NCI-H446 (cell line): ENCODE data around the gene RELT.

Source experiments
- DNase-seq, 2 experiments: peaks; one replicate each; lab custom pipeline; 2025; lab: John Stamatoyannopoulos, UW

The RELT gene

GRCh38 chr11:73404506-73405145, 28.4 kb downstream of the RELT start:
- DNase-seq: no peak

GRCh38 chr11:73405146-73405510, 28.9 kb downstream of the RELT start:
- DNase-seq: no peak

- DNase-seq: no peak
Measured at GRCh38 chr11:73406131-73406530, 29.9 kb downstream of the RELT start.

- DNase-seq: no peak
Measured at GRCh38 chr11:73406619-73407018, 30.4 kb downstream of the RELT start.

GRCh38 chr11:73409431-73409830, 33.2 kb downstream of the RELT start:
- DNase-seq: no peak

- no peak for DNase-seq
Measured at GRCh38 chr11:73410627-73411026, 34.4 kb downstream of the RELT start.

- DNase-seq: no peak
Measured at GRCh38 chr11:73411031-73411430, 34.8 kb downstream of the RELT start.

GRCh38 chr11:73412308-73412707, 36.1 kb downstream of the RELT start:
- no peak for DNase-seq

- no peak for DNase-seq
Measured at GRCh38 chr11:73413256-73413655, 37.1 kb downstream of the RELT start.

GRCh38 chr11:73414977-73415651, 38.9 kb downstream of the RELT start:
- DNase-seq: no peak

- no peak for DNase-seq
Measured at GRCh38 chr11:73415854-73416615, 39.8 kb downstream of the RELT start.

- DNase-seq: no peak
Measured at GRCh38 chr11:73416786-73417185, 40.6 kb downstream of the RELT start.

- no peak for DNase-seq
Measured at GRCh38 chr11:73420136-73420535, 43.9 kb downstream of the RELT start.

- DNase-seq: no peak
Measured at GRCh38 chr11:73422886-73423285, 46.7 kb downstream of the RELT start.

GRCh38 chr11:73423506-73423905, 47.3 kb downstream of the RELT start:
- DNase-seq: no peak

- no peak for DNase-seq
Measured at GRCh38 chr11:73425108-73425507, 48.9 kb downstream of the RELT start.

GRCh38 chr11:73426219-73426850, 50.1 kb downstream of the RELT start:
- no peak for DNase-seq

GRCh38 chr11:73428227-73428626, 52.0 kb downstream of the RELT start:
- no peak for DNase-seq

- DNase-seq: no peak
Measured at GRCh38 chr11:73428699-73429098, 52.5 kb downstream of the RELT start.

GRCh38 chr11:73429121-73429750, 53.0 kb downstream of the RELT start:
- peak in 1 of 2 experiments; percentile 60 for DNase-seq

GRCh38 chr11:73430326-73430725, 54.1 kb downstream of the RELT start:
- no peak for DNase-seq

GRCh38 chr11:73431396-73431795, 55.2 kb downstream of the RELT start:
- DNase-seq: no peak
